Uterus (tissue), 4 donors: ENCODE results near the gene TMCO1. TPM values are rescaled to one million over a fixed set of nuclear protein-coding genes. Genes with fewer than 3 reads are reported as not detected.
"Not testable (repeated sequence)": the region's sequence is repeated elsewhere in the genome, so short reads cannot be mapped to it uniquely, and the experiment has no call there.

ENCODE experiments used
- DNase-seq, 2 donors: peaks; one replicate each; pipeline ENCODE4 v3.0.0-alpha.2; 2019 to 2020
- H3K27ac ChIP-seq, 2 donors: fragments of 200-600 bp; sonication (generic); 1 replicate in 1 of 2; 2 replicates in 1 of 2; pipeline ENCODE4 v1.5.1; 2016 to 2018
- H3K27me3 ChIP-seq, 2 donors: fragments of 200-600 bp; sonication (generic); one replicate each; pipeline ENCODE4 v1.5.1; 2018 to 2019; ENCODE audit warnings: control low read depth in 1 of 2
- H3K36me3 ChIP-seq, 2 donors: fragments of 200-600 bp; sonication (generic); one replicate each; pipeline ENCODE4 v1.5.1; 2019; ENCODE audit warnings: control low read depth in 1 of 2
- H3K4me1 ChIP-seq, 2 donors: fragments of 200-600 bp; sonication (generic); one replicate each; pipeline ENCODE4 v1.5.1; 2018 to 2019; ENCODE audit warnings: control low read depth in 1 of 2
- H3K4me3 ChIP-seq, 2 donors: fragments of 200-600 bp; sonication (generic); 1 replicate in 1 of 2; 2 replicates in 1 of 2; pipeline ENCODE4 v1.5.1; 2018 to 2019; ENCODE audit warnings: mild to moderate bottlenecking in 1 of 2
- H3K9me3 ChIP-seq, 2 donors: fragments of 200-600 bp; sonication (generic); one replicate each; pipeline ENCODE4 v1.5.1; 2019; ENCODE audit warnings: control low read depth in 1 of 2
- POLR2A ChIP-seq, 2 donors: fragments of 450-650 bp; IDR thresholded peaks; one replicate each; pipeline ENCODE4 v1.6.1; 2016; ENCODE audit warnings: antibody characterized with exemption in 2 of 2, mild to moderate bottlenecking in 1 of 2, moderate library complexity in 1 of 2
- intact Hi-C: fragments of 100-400 bp; cut with DNase I; formaldehyde crosslinking; loops from one replicate; pipeline ENCODE4 v1.15.1; 2023; ENCODE audit warnings: low total_unique reads
- total RNA-seq, 4 donors: library from RNA; depleted of rRNA in 3 of 4; stranded (reverse); fragments of >200 nt in 3 of 4; gene quantifications; one replicate each; pipeline versions ENCODE4 v1.1.0 to v1.2.4, GENCODE V29; 2014 to 2023
- TF ChIP-seq, protein P1 (sequence below), 4 experiments: fragments of 200-600 bp in 2 of 4; fragments of 450-650 bp in 2 of 4; sonication (generic) in 2 of 4; IDR thresholded peaks; one replicate each; pipeline ENCODE4 v1.5.1; 2016 to 2019; ENCODE audit warnings: antibody characterized with exemption in 4 of 4, mild to moderate bottlenecking in 2 of 4, moderate library complexity in 1 of 4
- donor health status: DM: yes; HTN: yes; CAD: no.

Gene TMCO1
- total RNA-seq, 4 donors from 2014 or later: 36.2 to 87.1 (median 54.8) TPM

DNA sequence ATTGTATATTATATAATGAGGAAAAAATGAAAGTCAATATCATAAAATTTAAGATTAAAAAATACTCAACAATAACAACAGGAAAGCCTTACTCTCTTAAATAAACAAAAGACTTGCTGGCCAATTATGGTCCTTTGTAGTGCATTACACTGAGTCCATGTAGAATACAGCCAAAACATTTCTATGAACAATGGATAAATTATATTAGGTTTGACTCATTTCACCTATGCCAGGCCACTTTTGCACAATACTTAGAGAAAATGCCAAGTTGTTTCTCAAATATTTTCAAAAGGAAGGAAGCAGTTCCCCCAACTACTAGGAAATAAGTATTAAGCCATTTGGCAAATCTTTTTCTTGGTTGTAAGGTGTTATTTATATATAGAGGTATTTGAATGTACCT lies 38.9 kb upstream of the TMCO1 start:
- Histone ChIP-seq H3K4me1 (no peaks in the 10 kb centered on the region), H3K36me3 (no peaks in the 10 kb centered on the region), H3K4me3 (no peak overlapping the region), H3K9me3 (no peaks in the 10 kb centered on the region), H3K27ac (no peak overlapping the region), H3K27me3 (no peaks in the 10 kb centered on the region)
- intact Hi-C loops: no loop called here
- DNase-seq: no peak
- TF ChIP-seq, protein P1, sequence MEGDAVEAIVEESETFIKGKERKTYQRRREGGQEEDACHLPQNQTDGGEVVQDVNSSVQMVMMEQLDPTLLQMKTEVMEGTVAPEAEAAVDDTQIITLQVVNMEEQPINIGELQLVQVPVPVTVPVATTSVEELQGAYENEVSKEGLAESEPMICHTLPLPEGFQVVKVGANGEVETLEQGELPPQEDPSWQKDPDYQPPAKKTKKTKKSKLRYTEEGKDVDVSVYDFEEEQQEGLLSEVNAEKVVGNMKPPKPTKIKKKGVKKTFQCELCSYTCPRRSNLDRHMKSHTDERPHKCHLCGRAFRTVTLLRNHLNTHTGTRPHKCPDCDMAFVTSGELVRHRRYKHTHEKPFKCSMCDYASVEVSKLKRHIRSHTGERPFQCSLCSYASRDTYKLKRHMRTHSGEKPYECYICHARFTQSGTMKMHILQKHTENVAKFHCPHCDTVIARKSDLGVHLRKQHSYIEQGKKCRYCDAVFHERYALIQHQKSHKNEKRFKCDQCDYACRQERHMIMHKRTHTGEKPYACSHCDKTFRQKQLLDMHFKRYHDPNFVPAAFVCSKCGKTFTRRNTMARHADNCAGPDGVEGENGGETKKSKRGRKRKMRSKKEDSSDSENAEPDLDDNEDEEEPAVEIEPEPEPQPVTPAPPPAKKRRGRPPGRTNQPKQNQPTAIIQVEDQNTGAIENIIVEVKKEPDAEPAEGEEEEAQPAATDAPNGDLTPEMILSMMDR (IDR thresholded peaks at IDR 0.05): no peak
- TF ChIP-seq POLR2A (IDR thresholded peaks at IDR 0.05): no peak

DNA sequence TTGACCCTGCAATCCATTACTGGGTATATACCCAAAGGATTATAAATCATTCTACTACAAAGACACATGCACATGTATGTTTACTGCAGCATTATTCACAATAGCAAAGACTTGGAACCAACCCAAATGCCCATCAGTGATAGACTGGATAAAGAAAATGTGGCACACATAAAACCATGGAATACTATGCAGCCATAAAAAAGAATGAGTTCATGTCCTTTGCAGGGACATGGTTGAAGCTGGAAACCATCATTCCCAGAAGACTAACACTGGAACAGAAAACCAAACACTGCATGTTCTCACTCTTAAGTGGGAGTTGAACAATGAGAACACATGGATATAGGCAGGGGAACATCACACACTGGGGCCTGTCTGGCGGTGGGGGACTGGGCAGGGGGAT lies 35.8 kb upstream of the TMCO1 start:
- H3K36me3 ChIP-seq, intact Hi-C loops, H3K4me3 ChIP-seq, H3K27ac ChIP-seq, H3K4me1 ChIP-seq, H3K27me3 ChIP-seq, DNase-seq, H3K9me3 ChIP-seq: not testable (repeated sequence)

DNA sequence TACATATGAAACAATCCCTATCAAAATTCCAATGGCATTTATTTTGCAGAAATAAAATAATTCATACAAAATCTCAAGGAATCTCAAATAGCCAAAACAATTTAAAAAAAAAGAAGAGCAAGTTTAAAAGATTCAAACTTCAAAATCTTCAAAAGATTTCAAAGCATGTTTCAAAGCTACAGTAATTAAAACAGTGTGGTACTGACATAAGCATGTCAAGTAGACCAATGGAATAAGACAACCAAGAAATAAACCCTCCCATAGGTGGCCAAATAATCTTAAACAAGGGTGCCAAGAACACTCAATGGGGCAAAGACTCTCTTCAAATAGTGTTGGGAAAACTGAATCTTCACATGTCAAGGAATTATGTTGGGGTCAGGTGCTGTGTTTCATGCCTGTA lies 30.7 kb upstream of the TMCO1 start:
- no peaks in the 10 kb centered on the region for H3K4me1 ChIP-seq
- no peak overlapping the region for H3K27ac ChIP-seq
- no peak overlapping the region for H3K4me3 ChIP-seq
- H3K36me3 ChIP-seq: no peaks in the 10 kb centered on the region
- H3K27me3 ChIP-seq: no peaks in the 10 kb centered on the region
- no peak for TF ChIP-seq POLR2A (IDR thresholded peaks at IDR 0.05)
- TF ChIP-seq, protein P1 (IDR thresholded peaks at IDR 0.05): no peak
- no peaks in the 10 kb centered on the region for H3K9me3 ChIP-seq
- DNase-seq: no peak
- intact Hi-C loops: no loop called here

DNA sequence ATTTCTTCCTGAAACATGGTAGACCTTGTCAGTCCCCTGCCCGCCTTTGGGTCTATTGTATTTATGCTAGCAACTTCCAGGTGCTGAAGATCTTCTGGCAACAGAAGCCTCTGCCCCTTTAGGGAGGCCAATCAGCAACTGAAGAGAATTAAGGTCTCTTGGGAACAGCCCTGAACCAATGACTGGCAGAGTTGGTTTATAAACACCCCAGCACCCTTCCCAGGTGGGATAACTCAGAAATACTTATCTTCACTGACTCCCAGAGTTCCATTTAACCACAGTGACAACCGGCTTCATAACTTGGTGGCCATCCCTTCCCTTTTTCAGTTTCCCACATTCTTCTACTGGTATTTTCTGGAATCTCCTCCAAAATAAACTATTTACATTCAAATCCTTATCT lies 27.2 kb upstream of the TMCO1 start:
- no peak for DNase-seq
- TF ChIP-seq POLR2A (IDR thresholded peaks at IDR 0.05): no peak
- TF ChIP-seq, protein P1 (IDR thresholded peaks at IDR 0.05): no peak
- intact Hi-C loops: no loop called here
- no peaks in the 10 kb centered on the region for H3K9me3 ChIP-seq
- no peaks in the 10 kb centered on the region for H3K4me1 ChIP-seq
- H3K27ac ChIP-seq: no peak overlapping the region
- no peaks in the 10 kb centered on the region for H3K36me3 ChIP-seq
- no peak overlapping the region for H3K4me3 ChIP-seq
- no peaks in the 10 kb centered on the region for H3K27me3 ChIP-seq

DNA sequence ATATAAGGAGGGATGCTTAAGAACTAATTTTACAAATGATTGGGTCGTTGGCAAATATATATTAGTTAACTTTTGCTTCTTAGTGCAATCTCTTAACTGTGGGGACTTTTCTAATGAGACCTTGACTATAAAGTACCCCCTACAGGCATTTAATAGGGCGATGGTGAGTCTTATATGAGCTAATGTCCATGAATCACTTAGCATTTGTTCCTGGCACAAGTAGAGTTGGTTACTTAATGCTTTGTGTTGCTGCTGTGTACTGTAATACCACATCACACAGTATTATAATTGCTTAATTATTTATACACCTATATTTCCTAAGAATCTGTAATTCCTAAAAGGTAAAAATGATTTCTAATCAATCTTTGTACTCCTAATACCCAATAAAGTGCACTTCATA lies 25.3 kb upstream of the TMCO1 start:
- no peak overlapping the region for H3K4me3 ChIP-seq
- TF ChIP-seq, protein P1 (IDR thresholded peaks at IDR 0.05): no peak
- no peak for TF ChIP-seq POLR2A (IDR thresholded peaks at IDR 0.05)
- no peaks in the 10 kb centered on the region for H3K4me1 ChIP-seq
- H3K9me3 ChIP-seq: no peaks in the 10 kb centered on the region
- no peaks in the 10 kb centered on the region for H3K36me3 ChIP-seq
- DNase-seq: no peak
- H3K27me3 ChIP-seq: no peaks in the 10 kb centered on the region
- H3K27ac ChIP-seq: no peak overlapping the region
- intact Hi-C loops: no loop called here

DNA sequence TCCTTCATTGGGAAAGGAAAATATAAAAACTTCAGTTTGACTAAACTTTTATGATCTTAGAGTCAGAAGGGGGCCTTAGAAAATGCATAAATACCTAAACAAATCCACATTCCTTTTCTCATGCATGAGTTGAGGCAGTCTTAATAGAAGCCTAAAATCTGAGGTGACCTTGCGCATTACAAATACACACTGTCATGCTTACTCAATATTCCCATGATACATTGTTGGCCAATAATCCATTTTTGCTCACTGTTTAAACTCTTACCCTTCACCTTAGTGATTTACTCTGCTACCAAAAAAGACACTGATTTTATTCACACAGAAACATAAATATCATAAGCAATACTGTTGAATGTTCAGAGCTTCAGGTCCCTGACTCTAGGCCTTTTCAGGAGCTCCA lies 19.1 kb upstream of the TMCO1 start:
- Histone ChIP-seq H3K9me3 (no peaks in the 10 kb centered on the region), H3K27ac (no peak overlapping the region), H3K36me3 (no peaks in the 10 kb centered on the region), H3K27me3 (no peaks in the 10 kb centered on the region), H3K4me3 (no peak overlapping the region), H3K4me1 (no peaks in the 10 kb centered on the region)
- intact Hi-C loops: no loop called here
- TF ChIP-seq, protein P1 (IDR thresholded peaks at IDR 0.05): no peak
- no peak for TF ChIP-seq POLR2A (IDR thresholded peaks at IDR 0.05)
- no peak for DNase-seq

DNA sequence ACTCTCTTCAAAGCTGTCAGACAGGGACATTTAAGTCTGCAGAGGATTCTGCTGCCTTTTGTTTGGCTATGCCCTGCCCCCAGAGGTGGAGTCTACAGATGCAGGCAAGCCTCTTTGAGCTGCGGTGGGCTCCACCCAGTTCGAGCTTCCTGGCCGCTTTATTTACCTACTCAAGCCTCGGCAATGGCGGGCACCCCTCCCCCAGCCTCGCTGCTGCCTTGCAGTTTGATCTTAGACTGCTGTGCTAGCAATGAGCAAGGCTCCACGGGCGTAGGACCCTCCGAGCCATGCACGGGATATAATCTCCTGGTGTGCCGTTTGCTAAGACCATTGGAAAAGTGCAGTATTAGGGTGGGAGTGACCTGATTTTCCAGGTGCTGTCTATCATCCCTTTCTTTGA lies 14.9 kb upstream of the TMCO1 start:
- H3K9me3 ChIP-seq, H3K36me3 ChIP-seq, DNase-seq, H3K27me3 ChIP-seq, H3K27ac ChIP-seq, H3K4me1 ChIP-seq, intact Hi-C loops, H3K4me3 ChIP-seq: not testable (repeated sequence)

DNA sequence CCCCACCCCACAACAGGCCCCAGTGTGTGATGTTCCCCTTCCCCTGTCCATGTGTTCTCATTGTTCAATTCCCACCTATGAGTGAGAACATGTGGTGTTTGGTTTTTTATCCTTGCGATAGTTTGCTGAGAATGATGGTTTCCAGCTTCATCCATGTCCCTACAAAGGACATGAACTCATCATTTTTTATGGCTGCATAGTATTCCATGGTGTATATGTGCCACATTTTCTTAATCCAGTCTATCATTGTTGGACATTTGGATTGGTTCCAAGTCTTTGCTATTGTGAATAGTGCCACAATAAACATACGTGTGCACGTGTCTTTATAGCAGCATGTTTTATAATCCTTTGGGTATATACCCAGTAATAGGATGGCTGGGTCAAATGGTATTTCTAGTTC lies 9.5 kb upstream of the TMCO1 start:
- H3K36me3 ChIP-seq: not testable (repeated sequence)

More for the DNA sequence above, 9.5 kb upstream of the TMCO1 start:
- H3K4me1 ChIP-seq, H3K4me3 ChIP-seq, intact Hi-C loops, DNase-seq, H3K27me3 ChIP-seq, H3K27ac ChIP-seq, H3K9me3 ChIP-seq: not testable (repeated sequence)
